CD8-positive, alpha-beta memory T cell (primary cell): ENCODE measurements around the gene NSUN7. TPM values are rescaled to one million over a fixed set of nuclear protein-coding genes. Genes with fewer than 3 reads are reported as not detected.

ENCODE experiments used
- CTCF ChIA-PET: fragments of 350-600 bp; sonication (Branson Sonifier 250); formaldehyde crosslinking; loops from one replicate; lab custom pipeline; 2021; ENCODE audit warnings: antibody characterized with exemption; lab: Charles Lee
- POLR2A ChIA-PET: fragments of 350-600 bp; sonication (Branson Sonifier 250); formaldehyde crosslinking; loops from one replicate; lab custom pipeline; 2021; ENCODE audit warnings: antibody characterized with exemption; lab: Charles Lee
- DNase-seq, 5 donors: peaks; one replicate each; pipeline versions ENCODE4 v3.0.0 to v3.0.0-alpha.2; 2020 to 2022; ENCODE audit warnings: mixed read lengths in 1 of 5
- H3K27ac ChIP-seq: one replicate; pipeline ENCODE4 v1.7.0; 2013; ENCODE audit warnings: low read depth, mild to moderate bottlenecking, low read length, moderate library complexity
- H3K27me3 ChIP-seq: 2 replicates; pipeline ENCODE4 v1.7.0; 2013; ENCODE audit warnings: low read length, mild to moderate bottlenecking; ENCODE audit not compliant: insufficient read depth, poor library complexity, severe bottlenecking
- H3K36me3 ChIP-seq: 2 replicates; pipeline ENCODE4 v1.7.0; 2013; ENCODE audit warnings: mild to moderate bottlenecking, low read length, moderate library complexity; ENCODE audit not compliant: insufficient read depth
- H3K4me1 ChIP-seq: 2 replicates; pipeline ENCODE4 v1.7.0; 2013; ENCODE audit warnings: mild to moderate bottlenecking, low read length, moderate library complexity; ENCODE audit not compliant: insufficient read depth
- H3K4me3 ChIP-seq: 2 replicates; pipeline ENCODE4 v1.7.0; 2013; ENCODE audit warnings: mild to moderate bottlenecking, low read length
- H3K9me3 ChIP-seq: 2 replicates; pipeline ENCODE4 v1.7.0; 2013; ENCODE audit warnings: mild to moderate bottlenecking, low read length
- H3K27ac Mint-ChIP-seq, 8 donors: one replicate each; pipeline ENCODE4 v1.8.0; 2020 to 2021; ENCODE audit warnings: mixed read lengths in 8 of 8, mild to moderate bottlenecking in 6 of 8, inconsistent platforms in 3 of 8, moderate library complexity in 3 of 8
- H3K27me3 Mint-ChIP-seq, 2 donors: one replicate each; pipeline ENCODE4 v1.8.0; 2020 to 2021; ENCODE audit warnings: mixed read lengths in 2 of 2, mild to moderate bottlenecking in 1 of 2, moderate library complexity in 1 of 2
- H3K36me3 Mint-ChIP-seq, 3 donors: one replicate each; pipeline ENCODE4 v1.8.0; 2020 to 2021; ENCODE audit warnings: mixed read lengths in 3 of 3, inconsistent platforms in 1 of 3, mild to moderate bottlenecking in 1 of 3
- H3K4me1 Mint-ChIP-seq, 3 donors: one replicate each; pipeline ENCODE4 v1.8.0; 2020 to 2021; ENCODE audit warnings: mixed read lengths in 3 of 3, inconsistent platforms in 1 of 3, mild to moderate bottlenecking in 1 of 3
- H3K4me3 Mint-ChIP-seq, 7 donors: one replicate each; pipeline ENCODE4 v1.8.0; 2020 to 2021; ENCODE audit warnings: mixed read lengths in 7 of 7, mild to moderate bottlenecking in 6 of 7, moderate library complexity in 4 of 7, inconsistent platforms in 2 of 7
- H3K9me3 Mint-ChIP-seq, 5 donors: one replicate each; pipeline ENCODE4 v1.8.0; 2020 to 2022; ENCODE audit warnings: mixed read lengths in 5 of 5, mild to moderate bottlenecking in 3 of 5, moderate library complexity in 2 of 5, inconsistent platforms in 1 of 5
- polyA plus RNA-seq: library from polyadenylated mRNA; unstranded; fragments of 300-500 nt; fragmentation: Illumina TruSeq; gene quantifications from one replicate; pipeline ENCODE4 v1.2.3, GENCODE V29; 2021
- total RNA-seq, 2 experiments: library from RNA; stranded (reverse); gene quantifications; one replicate each; pipeline ENCODE4 v1.2.3, GENCODE V29; 2021

NSUN7 gene
- total and polyA plus RNA-seq, 3 experiments from 2014 or later: not detected

DNA sequence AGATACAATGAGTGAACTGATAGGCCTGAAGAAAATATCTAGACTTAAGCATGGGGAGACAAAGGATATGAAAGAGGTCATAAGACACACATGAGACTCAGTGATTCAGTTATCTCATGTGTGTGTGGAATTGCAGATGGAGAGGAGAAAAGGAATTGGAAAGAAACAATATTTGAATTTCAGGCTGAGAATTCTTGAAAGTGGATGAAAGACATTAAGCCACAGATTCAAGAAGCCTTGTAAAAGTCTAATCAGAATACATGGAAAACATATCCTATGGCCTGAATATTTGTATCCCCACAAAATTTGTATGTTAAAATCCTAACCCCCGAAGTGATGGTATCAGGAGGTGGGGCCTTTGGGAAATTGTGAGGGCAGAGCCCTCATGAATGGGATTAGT is 28.3 kb downstream of the NSUN7 start:
- H3K27me3 ChIP-seq: no peaks in the 10 kb centered on the region
- no peaks in the 10 kb centered on the region for H3K36me3 ChIP-seq
- Mint-ChIP-seq H3K27ac (no peak overlapping the region), H3K36me3 (no peaks in the 10 kb centered on the region), H3K9me3 (peaks cover 0 to 3% (median 0%) of the 10 kb centered on the region in 5 donors), H3K4me3 (no peak overlapping the region), H3K4me1 (no peaks in the 10 kb centered on the region), H3K27me3 (peaks cover 2 to 16% of the 10 kb centered on the region in 2 donors)
- ChIA-PET POLR2A (no interaction called here), CTCF (no interaction called here)
- H3K4me3 ChIP-seq: no peak overlapping the region
- H3K9me3 ChIP-seq: no peaks in the 10 kb centered on the region
- H3K27ac ChIP-seq: no peak overlapping the region
- no peaks in the 10 kb centered on the region for H3K4me1 ChIP-seq
- DNase-seq: no peak

DNA sequence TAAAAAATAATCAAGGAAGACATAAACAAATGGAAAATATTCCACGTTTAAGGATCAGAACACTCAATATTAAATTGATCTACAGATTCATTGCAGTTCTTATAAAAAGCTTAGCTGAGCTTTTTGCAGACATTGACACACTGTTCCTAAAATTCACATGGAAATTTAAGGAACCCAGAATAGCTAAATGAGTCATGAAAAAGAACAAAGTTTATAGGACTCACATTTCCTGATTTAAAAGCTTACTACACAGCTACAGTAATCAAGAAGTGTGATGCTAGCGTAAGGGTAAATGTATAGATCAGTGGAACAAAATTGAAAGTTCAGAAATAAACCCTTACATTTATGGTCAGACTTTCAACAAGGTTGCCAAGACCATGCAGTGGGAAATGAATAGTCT is 33.1 kb downstream of the NSUN7 start:
- CTCF ChIA-PET: no interaction called here
- H3K36me3 Mint-ChIP-seq: no peaks in the 10 kb centered on the region

DNA sequence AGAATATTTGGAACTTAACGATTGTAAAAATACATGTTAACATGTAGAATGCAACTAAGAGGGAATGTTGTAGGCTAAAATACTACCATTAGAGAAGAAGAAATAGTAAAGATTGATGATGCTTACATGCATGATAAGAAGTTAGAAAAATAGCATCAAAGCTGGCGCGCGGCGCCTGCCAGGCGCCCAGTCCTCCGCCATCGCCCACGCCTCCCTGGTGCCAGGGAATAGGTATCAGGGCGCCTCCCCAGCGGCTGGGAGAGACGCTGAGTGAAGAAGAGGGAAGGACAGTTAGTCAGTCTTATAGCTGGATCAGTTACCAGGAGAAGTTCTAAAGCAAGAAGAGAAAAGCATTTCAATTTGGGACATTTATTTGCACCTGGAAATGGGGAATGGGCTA is 36.0 kb downstream of the NSUN7 start:
- Mint-ChIP-seq H3K27ac (no peak overlapping the region), H3K36me3 (no peaks in the 10 kb centered on the region), H3K4me1 (no peaks in the 10 kb centered on the region), H3K9me3 (peaks cover 0 to 5% (median 0%) of the 10 kb centered on the region in 5 donors), H3K4me3 (no peak overlapping the region), H3K27me3 (peaks cover 2 to 36% of the 10 kb centered on the region in 2 donors)
- ChIA-PET CTCF (no interaction called here), POLR2A (no interaction called here)
- Histone ChIP-seq H3K36me3 (no peaks in the 10 kb centered on the region), H3K4me1 (no peaks in the 10 kb centered on the region), H3K4me3 (no peak overlapping the region), H3K9me3 (no peaks in the 10 kb centered on the region), H3K27ac (no peak overlapping the region), H3K27me3 (no peaks in the 10 kb centered on the region)
- DNase-seq: no peak

More for the DNA sequence above, 33.1 kb downstream of the NSUN7 start:
- no peak overlapping the region for H3K27ac ChIP-seq
- Mint-ChIP-seq H3K27me3 (peaks cover 2 to 38% of the 10 kb centered on the region in 2 donors), H3K9me3 (peaks cover 0 to 5% (median 0%) of the 10 kb centered on the region in 5 donors), H3K27ac (no peak overlapping the region), H3K4me3 (no peak overlapping the region), H3K4me1 (no peaks in the 10 kb centered on the region)
- H3K4me3 ChIP-seq: no peak overlapping the region
- H3K27me3 ChIP-seq: no peaks in the 10 kb centered on the region
- DNase-seq: no peak
- H3K9me3 ChIP-seq: no peaks in the 10 kb centered on the region
- no peaks in the 10 kb centered on the region for H3K4me1 ChIP-seq
- H3K36me3 ChIP-seq: no peaks in the 10 kb centered on the region
- POLR2A ChIA-PET: no interaction called here

DNA sequence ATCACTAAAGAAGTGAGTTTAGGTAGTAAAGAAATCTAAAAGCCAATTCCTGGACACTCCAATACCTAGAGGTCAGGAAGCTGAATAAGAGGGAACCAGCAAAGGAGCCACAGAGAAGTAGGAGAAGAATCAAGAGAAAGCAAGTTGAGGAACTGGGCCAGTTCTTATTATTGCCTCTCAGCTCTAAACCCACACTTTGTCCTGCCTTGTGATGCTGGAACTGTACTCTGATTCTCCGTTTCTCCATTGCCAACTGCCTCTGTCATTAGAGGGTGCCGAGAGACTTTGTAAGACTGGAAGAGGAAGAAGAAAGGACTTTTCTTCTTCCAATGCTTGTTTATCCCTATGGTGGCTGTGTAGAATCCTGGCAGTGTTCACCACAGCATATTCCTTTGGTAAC is 38.6 kb downstream of the NSUN7 start:
- Histone ChIP-seq H3K4me1 (no peaks in the 10 kb centered on the region), H3K9me3 (no peaks in the 10 kb centered on the region), H3K27ac (no peak overlapping the region), H3K27me3 (no peaks in the 10 kb centered on the region), H3K36me3 (no peaks in the 10 kb centered on the region), H3K4me3 (no peak overlapping the region)
- no peaks in the 10 kb centered on the region for H3K36me3 Mint-ChIP-seq
- H3K9me3 Mint-ChIP-seq: peaks cover 0 to 2% (median 0%) of the 10 kb centered on the region in 5 donors
- ChIA-PET CTCF (no interaction called here), POLR2A (no interaction called here)
- H3K27me3 Mint-ChIP-seq: peaks cover 6 to 37% of the 10 kb centered on the region in 2 donors
- no peak for DNase-seq
- no peak overlapping the region for H3K27ac Mint-ChIP-seq
- H3K4me1 Mint-ChIP-seq: no peaks in the 10 kb centered on the region
- no peak overlapping the region for H3K4me3 Mint-ChIP-seq

DNA sequence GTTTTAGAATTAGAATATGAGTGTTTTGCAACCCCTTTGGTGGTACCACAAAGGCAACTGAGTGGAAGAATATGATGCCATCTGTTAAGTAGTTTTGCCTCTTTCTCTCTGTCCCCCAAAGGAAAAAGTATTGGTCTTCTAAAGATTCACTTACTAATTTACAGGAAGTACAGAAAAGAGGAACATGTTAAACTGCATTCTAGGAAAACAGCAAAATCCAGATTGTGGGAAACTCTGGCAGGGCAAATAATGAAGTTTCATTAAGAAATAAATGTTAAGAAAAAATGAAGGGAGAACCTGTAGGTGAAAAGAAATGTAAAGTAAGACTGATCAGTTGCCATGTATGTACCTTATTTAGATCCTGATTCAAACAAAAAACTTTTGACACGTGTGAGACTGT is 39.3 kb downstream of the NSUN7 start:
- ChIA-PET CTCF (no interaction called here), POLR2A (no interaction called here)
- Histone ChIP-seq H3K4me3 (no peak overlapping the region), H3K4me1 (no peaks in the 10 kb centered on the region), H3K9me3 (no peaks in the 10 kb centered on the region), H3K27me3 (no peaks in the 10 kb centered on the region), H3K27ac (no peak overlapping the region), H3K36me3 (no peaks in the 10 kb centered on the region)
- Mint-ChIP-seq H3K4me3 (no peak overlapping the region), H3K9me3 (peaks cover 0 to 2% (median 0%) of the 10 kb centered on the region in 5 donors), H3K27me3 (peaks cover 6 to 36% of the 10 kb centered on the region in 2 donors), H3K36me3 (no peaks in the 10 kb centered on the region), H3K27ac (no peak overlapping the region), H3K4me1 (no peaks in the 10 kb centered on the region)
- DNase-seq: no peak

DNA sequence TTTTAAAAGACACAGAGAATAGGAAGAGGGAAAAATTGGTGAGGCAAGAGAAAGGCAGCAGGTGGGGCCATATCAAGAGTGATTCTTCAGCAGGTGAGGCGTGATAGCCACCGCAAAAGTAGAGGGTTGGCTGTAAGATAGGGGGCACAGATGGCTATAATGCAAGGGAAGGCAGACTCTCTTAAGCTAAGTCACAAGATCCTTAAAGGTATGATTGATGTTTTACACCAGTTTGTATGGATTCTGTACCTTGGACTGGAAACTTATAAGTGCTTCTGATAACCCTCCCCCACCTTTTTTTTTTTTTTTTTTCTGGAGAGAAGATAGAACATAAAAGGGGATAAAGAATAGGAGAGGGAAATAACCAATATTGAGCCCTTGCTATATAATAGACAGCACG is 40.0 kb downstream of the NSUN7 start:
- Histone ChIP-seq H3K36me3 (no peaks in the 10 kb centered on the region), H3K4me3 (no peak overlapping the region), H3K27me3 (no peaks in the 10 kb centered on the region), H3K27ac (no peak overlapping the region), H3K9me3 (no peaks in the 10 kb centered on the region), H3K4me1 (no peaks in the 10 kb centered on the region)
- H3K4me3 Mint-ChIP-seq: no peak overlapping the region
- no peaks in the 10 kb centered on the region for H3K4me1 Mint-ChIP-seq
- no peak for DNase-seq
- H3K9me3 Mint-ChIP-seq: peaks cover 0 to 2% (median 0%) of the 10 kb centered on the region in 5 donors
- no peaks in the 10 kb centered on the region for H3K36me3 Mint-ChIP-seq
- peaks cover 6 to 28% of the 10 kb centered on the region in 2 donors for H3K27me3 Mint-ChIP-seq
- no peak overlapping the region for H3K27ac Mint-ChIP-seq
- CTCF ChIA-PET: no interaction called here
- POLR2A ChIA-PET: no interaction called here

DNA sequence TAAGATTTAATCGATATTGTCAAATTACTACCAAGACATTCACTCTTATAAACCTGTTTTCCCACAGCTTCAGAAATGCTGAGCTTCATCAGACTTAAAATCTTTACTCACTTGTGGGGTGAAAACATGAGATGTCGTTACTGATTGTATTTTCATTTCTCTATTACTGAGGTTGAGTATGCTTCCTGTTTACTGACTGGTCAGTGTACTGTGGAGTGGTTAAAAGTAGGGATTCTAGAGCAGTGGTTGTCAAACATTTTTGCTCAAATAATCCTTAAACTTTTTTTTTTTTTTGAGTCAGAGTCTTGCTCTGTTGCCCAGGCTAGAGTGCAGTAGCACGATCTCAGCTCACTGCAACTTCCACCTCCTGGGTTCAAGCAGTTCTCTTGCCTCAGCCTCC is 50.3 kb downstream of the NSUN7 start:
- Mint-ChIP-seq H3K4me3 (no peak overlapping the region), H3K27ac (no peak overlapping the region), H3K4me1 (no peaks in the 10 kb centered on the region), H3K36me3 (no peaks in the 10 kb centered on the region), H3K9me3 (no peaks in the 10 kb centered on the region), H3K27me3 (peaks cover 0 to 15% of the 10 kb centered on the region in 2 donors)
- ChIA-PET POLR2A (no interaction called here), CTCF (no interaction called here)
- no peaks in the 10 kb centered on the region for H3K27me3 ChIP-seq
- H3K27ac ChIP-seq: no peak overlapping the region
- no peak overlapping the region for H3K4me3 ChIP-seq
- H3K4me1 ChIP-seq: no peaks in the 10 kb centered on the region
- no peaks in the 10 kb centered on the region for H3K9me3 ChIP-seq
- no peaks in the 10 kb centered on the region for H3K36me3 ChIP-seq
- no peak for DNase-seq

DNA sequence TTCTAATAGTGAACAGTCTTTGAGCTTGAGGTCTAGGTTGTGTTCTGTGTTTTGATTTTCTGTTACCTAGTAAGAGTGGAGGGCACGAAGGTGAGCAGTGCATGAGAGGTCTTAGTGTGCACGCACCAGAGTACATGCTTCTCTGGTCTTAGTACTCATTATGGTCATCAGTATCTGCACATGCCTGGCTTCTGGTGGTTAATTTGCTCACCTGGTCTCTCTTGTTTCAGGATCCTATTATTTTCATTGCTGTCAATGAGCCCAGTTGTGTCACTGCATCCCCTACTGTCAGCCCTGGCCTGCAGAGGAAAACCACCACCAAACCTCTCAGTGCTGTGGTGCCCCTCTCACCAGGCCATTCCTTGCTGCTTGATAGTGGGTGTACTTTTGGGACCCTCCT is 54.8 kb downstream of the NSUN7 start:
- Histone ChIP-seq H3K27ac (no peak overlapping the region), H3K4me3 (no peak overlapping the region), H3K36me3 (no peaks in the 10 kb centered on the region), H3K9me3 (no peaks in the 10 kb centered on the region), H3K27me3 (no peaks in the 10 kb centered on the region), H3K4me1 (no peaks in the 10 kb centered on the region)
- peaks cover 0 to 2% (median 0%) of the 10 kb centered on the region in 5 donors for H3K9me3 Mint-ChIP-seq
- CTCF ChIA-PET: no interaction called here
- H3K4me1 Mint-ChIP-seq: no peaks in the 10 kb centered on the region
- H3K27ac Mint-ChIP-seq: peak overlapping the region in 1 of 8 donors; percentile 47
- no peak for DNase-seq
- no peaks in the 10 kb centered on the region for H3K36me3 Mint-ChIP-seq
- POLR2A ChIA-PET: no interaction called here
- no peak overlapping the region for H3K4me3 Mint-ChIP-seq
- peaks cover 2 to 24% of the 10 kb centered on the region in 2 donors for H3K27me3 Mint-ChIP-seq
